GM12878 (cell line): ENCODE results near the gene NHSL2. TPM values are rescaled to one million over a fixed set of nuclear protein-coding genes. Genes with fewer than 3 reads are reported as not detected.

Source experiments
- ATAC-seq: fragments of 200-7000 bp; cut with Tn5 transposase; 3 replicates; pipeline ENCODE4 v1.9.1; 2020; ENCODE audit warnings: mild to moderate bottlenecking, moderate library complexity
- BruUV-seq: library from RNA; stranded (reverse); fragments of 400-500 nt; replicated peaks from 2 replicates; lab custom pipeline; 2021; lab: Mats Ljungman, UMichigan
- CTCF ChIA-PET: fragments of 300-600 bp; sonication (Branson Sonifier 250); formaldehyde crosslinking; extraction: SDS; loops from one replicate; lab custom pipeline; 2021; ENCODE audit warnings: inconsistent platforms; lab: Yijun Ruan, JAX
- POLR2A ChIA-PET: fragments of 350-600 bp; formaldehyde crosslinking; extraction: SDS; loops from one replicate; lab custom pipeline; 2021; ENCODE audit warnings: inconsistent platforms; lab: Charles Lee
- RAD21 ChIA-PET: fragments of 300-600 bp; sonication (Branson Sonifier 250); formaldehyde crosslinking; loops from one replicate; lab custom pipeline; 2023; ENCODE audit warnings: antibody characterized with exemption; ENCODE audit not compliant: unreplicated experiment; lab: Charles Lee
- SMC1A ChIA-PET: fragments of 300-600 bp; sonication (Branson Sonifier 250); formaldehyde crosslinking; loops from one replicate; lab custom pipeline; 2023; ENCODE audit not compliant: unreplicated experiment, uncharacterized antibody; lab: Charles Lee
- DNase-seq: peaks from one replicate; pipeline ENCODE4 v3.0.0-alpha.2; 2011; ENCODE audit warnings: low read depth, low spot score
- FAIRE-seq: peaks from 3 replicates; lab custom pipeline; 2011; peaks lifted over from hg19 to GRCh38; lab: Jason Lieb, UNC
- H2AFZ ChIP-seq: 2 replicates; pipeline ENCODE4 v1.6.0; 2011; ENCODE audit warnings: low read depth, low read length, control low read depth; ENCODE audit not compliant: control insufficient read depth
- H3K27ac ChIP-seq: 2 replicates; pipeline ENCODE4 v1.5.1; 2011; ENCODE audit warnings: control low read depth; ENCODE audit not compliant: control insufficient read depth, insufficient read depth
- H3K27me3 ChIP-seq, 2 experiments: replicated peaks in 1 of 2; 2 replicates each; pipeline versions ENCODE4 v1.6.0 to v1.6.1; 2011; ENCODE audit warnings: low read length in 1 of 2; ENCODE audit not compliant: control insufficient read depth in 2 of 2, insufficient read depth in 2 of 2
- H3K36me3 ChIP-seq, 2 experiments: 2 replicates each; pipeline ENCODE4 v1.5.1; 2011; ENCODE audit warnings: low read length in 1 of 2; ENCODE audit not compliant: control insufficient read depth in 2 of 2, insufficient read depth in 2 of 2
- H3K4me1 ChIP-seq: 2 replicates; pipeline ENCODE4 v1.6.1; 2011; ENCODE audit warnings: mild to moderate bottlenecking, low read length, moderate library complexity, mixed read lengths; ENCODE audit not compliant: control insufficient read depth, insufficient read depth
- H3K4me2 ChIP-seq: 2 replicates; pipeline ENCODE4 v1.6.0; 2011; ENCODE audit warnings: control low read depth; ENCODE audit not compliant: control insufficient read depth, insufficient read depth
- H3K4me3 ChIP-seq: fragments of 200-600 bp; sonication (generic); 2 replicates; pipeline ENCODE4 v1.5.1; 2016
- H3K79me2 ChIP-seq: 2 replicates; pipeline ENCODE4 v1.6.0; 2011; ENCODE audit warnings: low read length; ENCODE audit not compliant: control insufficient read depth, insufficient read depth
- H3K9ac ChIP-seq: 2 replicates; pipeline ENCODE4 v1.8.0; 2011; ENCODE audit warnings: low read length, control low read depth, mixed read lengths; ENCODE audit not compliant: control insufficient read depth, insufficient read depth
- H3K9me3 ChIP-seq: replicated peaks from 3 replicates; pipeline ENCODE4 v1.5.1; 2011; ENCODE audit warnings: mild to moderate bottlenecking, low read length; ENCODE audit not compliant: control insufficient read depth, insufficient read depth
- H4K20me1 ChIP-seq: 2 replicates; pipeline ENCODE4 v1.6.0; 2011; ENCODE audit not compliant: control insufficient read depth, insufficient read depth
- E2F8 ChIP-seq: fragments of 450-650 bp; IDR thresholded peaks from 2 replicates; pipeline ENCODE4 v1.6.1; 2018; ENCODE audit warnings: mild to moderate bottlenecking, low read depth, moderate library complexity; ENCODE audit not compliant: partially characterized antibody
- FOXM1 ChIP-seq: IDR thresholded peaks from 2 replicates; pipeline ENCODE4 v1.6.1; 2012; ENCODE audit warnings: low read depth, mild to moderate bottlenecking, inconsistent platforms, low read length, moderate library complexity
- HDAC2 ChIP-seq: fragments of 200-600 bp; sonication (generic); IDR thresholded peaks from 2 replicates; pipeline ENCODE4 v1.6.1; 2017
- IRF5 ChIP-seq: fragments of 450-650 bp; IDR thresholded peaks from 2 replicates; pipeline ENCODE4 v1.6.1; 2017; ENCODE audit warnings: borderline replicate concordance
- MAX ChIP-seq: IDR thresholded peaks from 2 replicates; pipeline ENCODE4 v1.6.1; 2012; ENCODE audit warnings: low read depth, low read length, improper control_type of control experiment
- NFXL1 ChIP-seq: fragments of 450-650 bp; IDR thresholded peaks from 2 replicates; pipeline ENCODE4 v1.6.1; 2017; ENCODE audit warnings: antibody characterized with exemption, mild to moderate bottlenecking, borderline replicate concordance
- NKRF ChIP-seq: fragments of 450-650 bp; conservative IDR thresholded peaks from 2 replicates; pipeline ENCODE4 v1.6.1; 2017; ENCODE audit warnings: mild to moderate bottlenecking, moderate library complexity
- PKNOX1 ChIP-seq: fragments of 450-650 bp; IDR thresholded peaks from 2 replicates; pipeline ENCODE4 v1.6.1; 2016; ENCODE audit warnings: mild to moderate bottlenecking
- POLR2AphosphoS2 ChIP-seq: IDR thresholded peaks from 2 replicates; pipeline ENCODE4 v1.6.1; 2011; ENCODE audit warnings: low read depth, mild to moderate bottlenecking, low read length, improper control_type of control experiment, moderate library complexity
- POLR2AphosphoS5 ChIP-seq: IDR thresholded peaks from 2 replicates; pipeline ENCODE4 v1.6.1; 2011; ENCODE audit warnings: mild to moderate bottlenecking, low read length, inconsistent platforms
- RCOR1 ChIP-seq: conservative IDR thresholded peaks from 2 replicates; pipeline ENCODE4 v1.6.1; 2012; ENCODE audit warnings: low read depth, low read length, improper control_type of control experiment
- TAF1 ChIP-seq: IDR thresholded peaks from 2 replicates; pipeline ENCODE4 v1.6.1; 2011; ENCODE audit warnings: mild to moderate bottlenecking, low read depth, low read length, borderline replicate concordance
- TARDBP ChIP-seq: IDR thresholded peaks from 2 replicates; pipeline ENCODE4 v1.6.1; 2016; ENCODE audit warnings: borderline replicate concordance
- WGBS: methylation state at CpG from one replicate; pipeline ENCODE4 v1.1.6; 2016; ENCODE audit warnings: low lambda C conversion rate; ENCODE audit not compliant: insufficient replicate concordance, insufficient coverage; ENCODE audit errors: missing lambda C conversion rate; 5-methylcytosine and 5-hydroxymethylcytosine counted together
- in situ Hi-C: fragments of 300-500 bp; cut with MboI; formaldehyde crosslinking; loops from 9 replicates; pipeline ENCODE4 v1.14.3; 2018; ENCODE audit warnings: mixed read lengths
- intact Hi-C: fragments of 100-400 bp; cut with micrococcal nuclease; formaldehyde crosslinking; loops from one replicate; pipeline ENCODE4 v1.14.2; 2022; ENCODE audit not compliant: unreplicated experiment
- polyA plus RNA-seq, 11 experiments: library from polyadenylated mRNA; depleted of rRNA in 4 of 11; unstranded in 6 of 11; stranded (reverse) in 5 of 11; fragments of >200 nt; fragmentation: Nextera tagmentation in 4 of 11; fragmentation: Illumina TruSeq in 1 of 11; extraction: Ambion mirVana in 4 of 11; extraction: Trizol in 1 of 11; gene quantifications; 1 replicate in 1 of 11; 2 replicates in 10 of 11; pipeline versions ENCODE4 v1.2.1 to v1.2.3, GENCODE V29; 2011 to 2016; ENCODE audit warnings: inconsistent platforms in 2 of 11, missing spikeins in 2 of 11, low read depth in 1 of 11
- total RNA-seq, 4 experiments: library from RNA; depleted of rRNA in 3 of 4; stranded (reverse); fragments of >200 nt in 3 of 4; fragmentation: Illumina TruSeq in 1 of 4; extraction: Trizol in 1 of 4; gene quantifications; 2 replicates each; pipeline versions ENCODE4 v1.2.1 to v1.2.3, GENCODE V29; 2013 to 2021

NHSL2 gene
- total and polyA plus RNA-seq, 10 of the 15 experiments (the other 5 are each of a cell fraction or from before 2014, with no cell fraction given), result 0.05 to 0.53 (median 0.07) TPM; not detected in 2

- no peak for TF ChIP-seq NFXL1
- no peak for TF ChIP-seq RCOR1
- TF ChIP-seq POLR2AphosphoS5, result no peak
- TF ChIP-seq TARDBP, result no peak
These were observed 131.5 kb downstream of the NHSL2 start (continued) for GRCh38 chrX:72041871-72042851.

GRCh38 chrX:72042852-72043248 is 132.2 kb downstream of the NHSL2 start:
- no TSS peak for BruUV-seq
- H2AFZ ChIP-seq, result no peak overlapping the region
- no peaks in the 10 kb centered on the region for H4K20me1 ChIP-seq
- intact Hi-C loops (no loop called here), in situ Hi-C loops (no loop called here)
- TF ChIP-seq FOXM1, result no peak
- no peak for TF ChIP-seq POLR2AphosphoS2
- TF ChIP-seq HDAC2, result no peak
- no peak for TF ChIP-seq IRF5
- no peak for TF ChIP-seq TAF1
- TF ChIP-seq NKRF, result no peak
- no peak for TF ChIP-seq E2F8
- no peak for TF ChIP-seq PKNOX1
- TF ChIP-seq MAX, result no peak
- H3K4me3 ChIP-seq, result no peak overlapping the region
- no peak overlapping the region for H3K4me2 ChIP-seq
- no peak overlapping the region for H3K9ac ChIP-seq
- WGBS, result 15% methylated on average over 3 of the region's 3 CpGs
- no peaks in the 10 kb centered on the region for H3K9me3 ChIP-seq
- H3K27me3 ChIP-seq, result no peaks in the 10 kb centered on the region; a peak in 2 of 4 replicates
- ChIA-PET SMC1A (no interaction called here), CTCF (no interaction called here), RAD21 (no interaction called here), POLR2A (no interaction called here)
- DNase-seq (no peak), ATAC-seq (no peak), FAIRE-seq (no peak)
- H3K27ac ChIP-seq, result no peak overlapping the region
- no peaks in the 10 kb centered on the region for H3K79me2 ChIP-seq
- no peaks in the 10 kb centered on the region for H3K4me1 ChIP-seq
- H3K36me3 ChIP-seq, result no peaks in the 10 kb centered on the region
